K562 (cell line): Measurements from ENCODE around the gene PDE2A. TPM values are rescaled to one million over a fixed set of nuclear protein-coding genes. Genes with fewer than 3 reads are reported as not detected.

Source experiments
- GABPB2 ChIP-seq: fragments of 250-450 bp; sonication (Bioruptor Pico); conservative IDR thresholded peaks from 2 replicates; pipeline ENCODE4 v1.5.1; 2021; ENCODE audit warnings: mild to moderate bottlenecking
- GATAD2A ChIP-seq: fragments of 450-650 bp; IDR thresholded peaks from 2 replicates; pipeline ENCODE4 v1.6.1; 2017
- HDGF ChIP-seq: fragments of 450-650 bp; IDR thresholded peaks from 2 replicates; pipeline ENCODE4 v1.6.1; 2016
- JUND ChIP-seq, 2 experiments: IDR thresholded peaks; 2 replicates in 1 of 2; 3 replicates in 1 of 2; pipeline ENCODE4 v1.6.1; 2011; ENCODE audit warnings: borderline replicate concordance in 2 of 2, low read depth in 2 of 2, low read length in 2 of 2, improper control_type of control experiment in 1 of 2, missing biosample characterization in 1 of 2, missing genetic modification characterization in 1 of 2, missing genetic modification reagents in 1 of 2
- KLF16 ChIP-seq: IDR thresholded peaks from 2 replicates; pipeline ENCODE4 v1.6.1; 2016; ENCODE audit warnings: antibody characterized with exemption
- MCM2 ChIP-seq: fragments of 450-650 bp; IDR thresholded peaks from 2 replicates; pipeline ENCODE4 v1.6.1; 2017; ENCODE audit warnings: low read depth, mild to moderate bottlenecking
- MTA2 ChIP-seq: fragments of 450-650 bp; IDR thresholded peaks from 2 replicates; pipeline ENCODE4 v1.6.1; 2016; ENCODE audit warnings: low read depth
- MYC ChIP-seq, 2 experiments: fragments of 250-450 bp in 1 of 2; sonication (Bioruptor Pico) in 1 of 2; IDR thresholded peaks; 2 replicates each; pipeline versions ENCODE4 v1.5.1 to v1.6.1; 2012 to 2021; ENCODE audit warnings: low read depth in 2 of 2, borderline replicate concordance in 1 of 2, improper control_type of control experiment in 1 of 2, low read length in 1 of 2, mild to moderate bottlenecking in 1 of 2, moderate library complexity in 1 of 2
- NFIC ChIP-seq: fragments of 450-650 bp; IDR thresholded peaks from 2 replicates; pipeline ENCODE4 v1.6.1; 2017; ENCODE audit warnings: mild to moderate bottlenecking, inconsistent platforms
- PCBP1 ChIP-seq: fragments of 200-400 bp; formaldehyde crosslinking; IDR thresholded peaks from 2 replicates; pipeline ENCODE4 v1.6.1; 2018; ENCODE audit warnings: mild to moderate bottlenecking, low read depth, low read length; ENCODE audit not compliant: poor library complexity, severe bottlenecking
- RBM22 ChIP-seq: fragments of 200-400 bp; formaldehyde crosslinking; IDR thresholded peaks from 2 replicates; pipeline ENCODE4 v1.6.1; 2018; ENCODE audit warnings: low read length, low read depth; ENCODE audit not compliant: poor library complexity, severe bottlenecking
- RFX7 ChIP-seq: fragments of 250-450 bp; sonication (Bioruptor Pico); IDR thresholded peaks from 2 replicates; pipeline ENCODE4 v1.5.1; 2021; ENCODE audit warnings: mild to moderate bottlenecking
- SMARCA4 ChIP-seq: fragments of 450-650 bp; IDR thresholded peaks from 2 replicates; pipeline ENCODE4 v1.6.1; 2016
- SMC3 ChIP-seq: conservative IDR thresholded peaks from 2 replicates; pipeline ENCODE4 v1.6.1; 2011; ENCODE audit warnings: low read depth, low read length, improper control_type of control experiment; ENCODE audit not compliant: insufficient read depth
- SUPT5H ChIP-seq: fragments of 450-650 bp; IDR thresholded peaks from 2 replicates; pipeline ENCODE4 v1.6.1; 2016
- TGIF2 ChIP-seq: sonication (generic); formaldehyde crosslinking; IDR thresholded peaks from 2 replicates; pipeline ENCODE4 v1.8.1; 2022; ENCODE audit warnings: mild to moderate bottlenecking, missing genetic modification reagents, moderate library complexity
- ZNF263 ChIP-seq: sonication (generic); formaldehyde crosslinking; IDR thresholded peaks from 2 replicates; pipeline ENCODE4 v1.8.0; 2022; ENCODE audit warnings: mild to moderate bottlenecking, missing genetic modification reagents, borderline replicate concordance
- ZNF274 ChIP-seq: IDR thresholded peaks from 2 replicates; pipeline ENCODE4 v1.6.1; 2011; ENCODE audit warnings: low read depth, mild to moderate bottlenecking, low read length, moderate library complexity, borderline replicate concordance
- ZNF354B ChIP-seq: fragments of 250-450 bp; sonication (Bioruptor Pico); IDR thresholded peaks from 2 replicates; pipeline ENCODE4 v1.4.0; 2020
- polyA plus RNA-seq, 8 experiments: library from polyadenylated mRNA; depleted of rRNA in 4 of 8; stranded (reverse) in 5 of 8; unstranded in 3 of 8; fragments of >200 nt; fragmentation: Nextera tagmentation in 2 of 8; fragmentation: Illumina TruSeq in 1 of 8; extraction: Ambion mirVana in 2 of 8; extraction: Trizol in 1 of 8; gene quantifications; 2 replicates each; pipeline versions ENCODE4 v1.2.1 to v1.2.3, GENCODE V29; 2011 to 2014; ENCODE audit warnings: inconsistent platforms in 1 of 8, missing spikeins in 1 of 8
- total RNA-seq, 7 experiments: library from RNA; depleted of rRNA in 6 of 7; stranded (reverse); fragments of >200 nt in 6 of 7; fragmentation: Illumina TruSeq in 2 of 7; extraction: Trizol in 2 of 7; gene quantifications; 2 replicates each; pipeline versions ENCODE4 v1.2.1 to v1.2.3, GENCODE V29; 2011 to 2021; ENCODE audit warnings: low replicate concordance in 1 of 7
- TF ChIP-seq, protein P1 (sequence below): fragments of 450-650 bp; IDR thresholded peaks from 2 replicates; pipeline ENCODE4 v1.7.0; 2016; ENCODE audit warnings: borderline replicate concordance
- TF ChIP-seq, protein P2 (sequence below): fragments of 450-650 bp; IDR thresholded peaks from 2 replicates; pipeline ENCODE4 v1.6.1; 2016; ENCODE audit warnings: mild to moderate bottlenecking
- TF ChIP-seq, protein P3 (sequence below): IDR thresholded peaks from 2 replicates; pipeline ENCODE4 v1.6.1; 2016; ENCODE audit warnings: missing genetic modification characterization, missing compliant biosample characterization

The PDE2A gene
- total and polyA plus RNA-seq, 9 of the 15 experiments (the other 6 are each of a cell fraction or from before 2014, with no cell fraction given) = 0.07 to 15.2 (median 1.6) TPM; not detected in 1

DNA sequence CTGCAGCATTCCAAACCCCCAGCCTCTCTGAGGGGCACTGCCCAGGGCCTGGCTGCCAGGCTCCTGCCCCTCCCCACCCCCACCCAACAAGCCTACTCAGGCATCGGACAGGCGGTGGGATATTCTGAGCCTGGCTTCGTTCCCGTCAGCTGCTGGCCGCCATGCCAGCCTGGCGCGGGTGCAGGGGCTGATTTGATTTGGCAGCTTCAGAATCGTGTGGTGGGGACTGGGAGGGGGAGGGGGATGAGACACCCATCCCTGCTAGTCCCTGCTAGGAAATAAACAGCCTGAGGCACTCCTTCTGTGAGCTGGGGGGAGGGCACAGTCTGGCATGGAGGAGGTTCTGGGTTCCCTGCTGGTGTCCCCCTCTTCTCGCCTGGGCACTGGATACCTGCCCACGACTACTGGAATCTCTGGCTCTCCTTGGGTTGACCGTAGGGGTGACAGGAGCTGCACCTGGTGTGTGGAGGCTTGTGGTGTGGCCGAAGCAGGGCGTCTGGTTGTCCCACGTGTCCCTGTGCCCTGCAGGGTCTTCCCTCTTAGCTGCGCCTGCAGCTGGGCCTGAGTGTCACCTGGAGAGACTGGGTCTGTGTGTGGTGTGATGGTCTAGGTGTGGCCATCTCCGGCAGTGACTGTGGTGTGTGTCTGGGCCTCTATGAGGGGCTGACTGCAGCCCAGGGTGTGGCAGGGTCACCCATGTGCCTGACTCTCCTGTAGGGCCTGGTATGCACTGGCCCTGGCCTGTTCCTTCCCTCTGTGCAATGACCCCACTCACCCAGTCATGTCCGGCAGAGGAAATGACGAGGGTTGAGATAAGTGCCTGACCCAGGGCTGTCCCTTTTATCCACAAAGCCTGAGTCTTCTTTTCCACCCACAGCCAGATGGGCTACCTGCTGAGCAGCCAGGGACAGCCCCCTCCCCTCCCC is 42.2 kb downstream of the PDE2A start (continued):
- TF ChIP-seq JUND (IDR thresholded peaks at IDR 0.05; ENCODE audit: borderline replicate concordance, low read depth, low read length) = peak; percentile 64
- no peak; the same call in 2 of the 3 replicates for TF ChIP-seq JUND (tag; IDR thresholded peaks at IDR 0.05; ENCODE audit: borderline replicate concordance, low read depth, low read length)
- TF ChIP-seq ZNF354B (CRISPR knock-in tag) = no peak
- TF ChIP-seq SUPT5H = peak; percentile 52; the same call in 1 of the 2 replicates
- no peak for TF ChIP-seq GABPB2
- TF ChIP-seq PCBP1 = no peak
- TF ChIP-seq MCM2 = no peak
- TF ChIP-seq, protein P1, sequence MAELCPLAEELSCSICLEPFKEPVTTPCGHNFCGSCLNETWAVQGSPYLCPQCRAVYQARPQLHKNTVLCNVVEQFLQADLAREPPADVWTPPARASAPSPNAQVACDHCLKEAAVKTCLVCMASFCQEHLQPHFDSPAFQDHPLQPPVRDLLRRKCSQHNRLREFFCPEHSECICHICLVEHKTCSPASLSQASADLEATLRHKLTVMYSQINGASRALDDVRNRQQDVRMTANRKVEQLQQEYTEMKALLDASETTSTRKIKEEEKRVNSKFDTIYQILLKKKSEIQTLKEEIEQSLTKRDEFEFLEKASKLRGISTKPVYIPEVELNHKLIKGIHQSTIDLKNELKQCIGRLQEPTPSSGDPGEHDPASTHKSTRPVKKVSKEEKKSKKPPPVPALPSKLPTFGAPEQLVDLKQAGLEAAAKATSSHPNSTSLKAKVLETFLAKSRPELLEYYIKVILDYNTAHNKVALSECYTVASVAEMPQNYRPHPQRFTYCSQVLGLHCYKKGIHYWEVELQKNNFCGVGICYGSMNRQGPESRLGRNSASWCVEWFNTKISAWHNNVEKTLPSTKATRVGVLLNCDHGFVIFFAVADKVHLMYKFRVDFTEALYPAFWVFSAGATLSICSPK = no peak
- peak; percentile 47 for TF ChIP-seq NFIC
- TF ChIP-seq, protein P2, sequence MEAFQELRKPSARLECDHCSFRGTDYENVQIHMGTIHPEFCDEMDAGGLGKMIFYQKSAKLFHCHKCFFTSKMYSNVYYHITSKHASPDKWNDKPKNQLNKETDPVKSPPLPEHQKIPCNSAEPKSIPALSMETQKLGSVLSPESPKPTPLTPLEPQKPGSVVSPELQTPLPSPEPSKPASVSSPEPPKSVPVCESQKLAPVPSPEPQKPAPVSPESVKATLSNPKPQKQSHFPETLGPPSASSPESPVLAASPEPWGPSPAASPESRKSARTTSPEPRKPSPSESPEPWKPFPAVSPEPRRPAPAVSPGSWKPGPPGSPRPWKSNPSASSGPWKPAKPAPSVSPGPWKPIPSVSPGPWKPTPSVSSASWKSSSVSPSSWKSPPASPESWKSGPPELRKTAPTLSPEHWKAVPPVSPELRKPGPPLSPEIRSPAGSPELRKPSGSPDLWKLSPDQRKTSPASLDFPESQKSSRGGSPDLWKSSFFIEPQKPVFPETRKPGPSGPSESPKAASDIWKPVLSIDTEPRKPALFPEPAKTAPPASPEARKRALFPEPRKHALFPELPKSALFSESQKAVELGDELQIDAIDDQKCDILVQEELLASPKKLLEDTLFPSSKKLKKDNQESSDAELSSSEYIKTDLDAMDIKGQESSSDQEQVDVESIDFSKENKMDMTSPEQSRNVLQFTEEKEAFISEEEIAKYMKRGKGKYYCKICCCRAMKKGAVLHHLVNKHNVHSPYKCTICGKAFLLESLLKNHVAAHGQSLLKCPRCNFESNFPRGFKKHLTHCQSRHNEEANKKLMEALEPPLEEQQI = no peak
- TF ChIP-seq RFX7 (CRISPR knock-in tag) = no peak
- no peak for TF ChIP-seq HDGF
- TF ChIP-seq GATAD2A = no peak
- TF ChIP-seq ZNF274 = no peak
- TF ChIP-seq, protein P3, sequence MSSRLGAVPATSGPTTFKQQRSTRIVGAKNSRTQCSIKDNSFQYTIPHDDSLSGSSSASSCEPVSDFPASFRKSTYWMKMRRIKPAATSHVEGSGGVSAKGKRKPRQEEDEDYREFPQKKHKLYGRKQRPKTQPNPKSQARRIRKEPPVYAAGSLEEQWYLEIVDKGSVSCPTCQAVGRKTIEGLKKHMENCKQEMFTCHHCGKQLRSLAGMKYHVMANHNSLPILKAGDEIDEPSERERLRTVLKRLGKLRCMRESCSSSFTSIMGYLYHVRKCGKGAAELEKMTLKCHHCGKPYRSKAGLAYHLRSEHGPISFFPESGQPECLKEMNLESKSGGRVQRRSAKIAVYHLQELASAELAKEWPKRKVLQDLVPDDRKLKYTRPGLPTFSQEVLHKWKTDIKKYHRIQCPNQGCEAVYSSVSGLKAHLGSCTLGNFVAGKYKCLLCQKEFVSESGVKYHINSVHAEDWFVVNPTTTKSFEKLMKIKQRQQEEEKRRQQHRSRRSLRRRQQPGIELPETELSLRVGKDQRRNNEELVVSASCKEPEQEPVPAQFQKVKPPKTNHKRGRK (tag) = no peak
- TF ChIP-seq SMARCA4 = peak; percentile 51
- TF ChIP-seq RBM22 = no peak
- TF ChIP-seq KLF16 = peak; percentile 90
- no peak for TF ChIP-seq ZNF263 (CRISPR knock-in tag)
- no peak for TF ChIP-seq SMC3
- no peak for TF ChIP-seq TGIF2
- no peak for TF ChIP-seq MTA2
- peak; percentile 55; the same call in 1 of the 2 replicates for TF ChIP-seq MYC (IDR thresholded peaks at IDR 0.05; ENCODE audit: low read depth, low read length)
- TF ChIP-seq MYC (CRISPR knock-in tag; IDR thresholded peaks at IDR 0.05; ENCODE audit: borderline replicate concordance, low read depth) = no peak
